AG10803 (cell line): ENCODE data around the gene DUSP5.

ENCODE experiments used
- DNase-seq: peaks from one replicate; pipeline ENCODE4 v3.0.0; 2010; ENCODE audit warnings: low read depth
- H3K4me3 ChIP-seq: 2 replicates; pipeline ENCODE4 v1.5.1; 2011; ENCODE audit warnings: mild to moderate bottlenecking, low read length, control low read depth
- TF ChIP-seq, protein P1 (sequence below): conservative IDR thresholded peaks from 2 replicates; pipeline ENCODE4 v1.5.1; 2011; ENCODE audit warnings: mild to moderate bottlenecking, low read length, control low read depth, inconsistent platforms

The DUSP5 gene

DNA sequence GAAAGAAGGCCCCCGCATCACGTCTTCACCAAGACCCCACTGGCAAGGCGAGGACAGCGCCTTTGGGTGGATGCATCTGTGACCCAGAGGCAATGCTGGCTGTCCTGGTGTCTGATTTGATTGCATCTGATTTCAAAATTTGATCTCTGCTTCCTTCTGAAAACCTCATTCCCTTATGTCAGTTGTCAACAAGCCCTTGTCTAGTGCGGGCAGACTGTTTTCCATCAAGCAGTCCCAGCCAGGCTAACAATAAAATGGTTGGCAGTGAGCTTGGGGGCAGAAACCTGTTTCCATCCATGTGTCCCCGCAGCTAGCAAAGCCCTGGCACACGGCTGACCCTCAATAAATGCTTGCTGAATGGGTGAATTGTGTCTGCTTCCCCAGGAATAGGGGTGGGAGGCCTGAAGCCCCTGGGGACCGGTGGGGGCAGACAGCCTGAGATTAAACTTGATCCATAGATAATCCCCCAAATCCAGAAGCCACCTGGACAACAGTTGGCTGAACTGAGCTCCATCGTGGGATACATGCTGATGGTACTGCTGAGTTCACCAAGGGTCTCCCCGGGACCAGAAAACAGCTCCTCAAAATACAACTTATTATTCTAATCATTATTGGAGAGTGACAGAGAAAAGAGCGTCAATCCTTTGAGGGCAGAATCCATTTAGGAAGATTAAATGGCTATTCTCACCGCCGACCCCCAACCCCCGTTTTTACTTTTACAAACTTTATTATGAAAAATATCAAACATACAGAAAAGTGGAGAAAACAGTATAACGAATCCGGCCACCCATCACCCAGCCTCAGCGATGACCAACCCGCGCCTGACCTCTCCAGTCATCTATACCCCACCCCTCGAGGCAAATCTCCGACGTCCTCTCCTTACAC is 912 bp upstream of the DUSP5 start:
- DNase-seq, result no peak
- TF ChIP-seq, protein P1, sequence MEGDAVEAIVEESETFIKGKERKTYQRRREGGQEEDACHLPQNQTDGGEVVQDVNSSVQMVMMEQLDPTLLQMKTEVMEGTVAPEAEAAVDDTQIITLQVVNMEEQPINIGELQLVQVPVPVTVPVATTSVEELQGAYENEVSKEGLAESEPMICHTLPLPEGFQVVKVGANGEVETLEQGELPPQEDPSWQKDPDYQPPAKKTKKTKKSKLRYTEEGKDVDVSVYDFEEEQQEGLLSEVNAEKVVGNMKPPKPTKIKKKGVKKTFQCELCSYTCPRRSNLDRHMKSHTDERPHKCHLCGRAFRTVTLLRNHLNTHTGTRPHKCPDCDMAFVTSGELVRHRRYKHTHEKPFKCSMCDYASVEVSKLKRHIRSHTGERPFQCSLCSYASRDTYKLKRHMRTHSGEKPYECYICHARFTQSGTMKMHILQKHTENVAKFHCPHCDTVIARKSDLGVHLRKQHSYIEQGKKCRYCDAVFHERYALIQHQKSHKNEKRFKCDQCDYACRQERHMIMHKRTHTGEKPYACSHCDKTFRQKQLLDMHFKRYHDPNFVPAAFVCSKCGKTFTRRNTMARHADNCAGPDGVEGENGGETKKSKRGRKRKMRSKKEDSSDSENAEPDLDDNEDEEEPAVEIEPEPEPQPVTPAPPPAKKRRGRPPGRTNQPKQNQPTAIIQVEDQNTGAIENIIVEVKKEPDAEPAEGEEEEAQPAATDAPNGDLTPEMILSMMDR, result no peak
- H3K4me3 ChIP-seq, result peak overlapping the region; percentile 79

DNA sequence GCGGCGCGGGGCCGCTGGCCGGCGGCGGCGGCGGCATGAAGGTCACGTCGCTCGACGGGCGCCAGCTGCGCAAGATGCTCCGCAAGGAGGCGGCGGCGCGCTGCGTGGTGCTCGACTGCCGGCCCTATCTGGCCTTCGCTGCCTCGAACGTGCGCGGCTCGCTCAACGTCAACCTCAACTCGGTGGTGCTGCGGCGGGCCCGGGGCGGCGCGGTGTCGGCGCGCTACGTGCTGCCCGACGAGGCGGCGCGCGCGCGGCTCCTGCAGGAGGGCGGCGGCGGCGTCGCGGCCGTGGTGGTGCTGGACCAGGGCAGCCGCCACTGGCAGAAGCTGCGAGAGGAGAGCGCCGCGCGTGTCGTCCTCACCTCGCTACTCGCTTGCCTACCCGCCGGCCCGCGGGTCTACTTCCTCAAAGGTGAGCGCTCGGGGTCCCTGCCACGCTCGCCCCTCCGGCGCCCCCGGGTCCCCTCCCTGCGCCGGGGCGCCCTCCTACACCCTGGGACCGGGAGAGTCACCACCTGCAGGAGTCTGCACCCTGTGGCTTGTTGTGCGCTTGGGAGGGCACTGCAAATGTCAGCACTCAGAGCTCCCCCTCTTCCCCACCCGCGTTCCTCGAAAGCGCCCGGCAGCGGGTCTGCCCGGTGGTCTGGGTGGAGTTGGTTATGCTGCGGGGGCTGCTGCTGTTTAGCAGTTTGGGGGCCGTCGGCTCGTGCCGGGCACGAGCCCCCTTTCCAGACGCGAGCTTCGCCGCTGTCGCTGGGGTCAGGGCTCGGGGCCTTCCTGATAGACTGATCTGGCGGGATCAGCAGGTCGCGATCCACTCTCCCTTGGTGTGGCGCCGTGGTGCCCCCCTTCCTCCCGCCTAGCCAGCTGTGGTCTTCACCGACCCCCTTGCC is 627 bp downstream of the DUSP5 start:
- peak overlapping the region; percentile 72 for H3K4me3 ChIP-seq
- TF ChIP-seq, protein P1, result no peak
- peak; percentile 70 for DNase-seq

DNA sequence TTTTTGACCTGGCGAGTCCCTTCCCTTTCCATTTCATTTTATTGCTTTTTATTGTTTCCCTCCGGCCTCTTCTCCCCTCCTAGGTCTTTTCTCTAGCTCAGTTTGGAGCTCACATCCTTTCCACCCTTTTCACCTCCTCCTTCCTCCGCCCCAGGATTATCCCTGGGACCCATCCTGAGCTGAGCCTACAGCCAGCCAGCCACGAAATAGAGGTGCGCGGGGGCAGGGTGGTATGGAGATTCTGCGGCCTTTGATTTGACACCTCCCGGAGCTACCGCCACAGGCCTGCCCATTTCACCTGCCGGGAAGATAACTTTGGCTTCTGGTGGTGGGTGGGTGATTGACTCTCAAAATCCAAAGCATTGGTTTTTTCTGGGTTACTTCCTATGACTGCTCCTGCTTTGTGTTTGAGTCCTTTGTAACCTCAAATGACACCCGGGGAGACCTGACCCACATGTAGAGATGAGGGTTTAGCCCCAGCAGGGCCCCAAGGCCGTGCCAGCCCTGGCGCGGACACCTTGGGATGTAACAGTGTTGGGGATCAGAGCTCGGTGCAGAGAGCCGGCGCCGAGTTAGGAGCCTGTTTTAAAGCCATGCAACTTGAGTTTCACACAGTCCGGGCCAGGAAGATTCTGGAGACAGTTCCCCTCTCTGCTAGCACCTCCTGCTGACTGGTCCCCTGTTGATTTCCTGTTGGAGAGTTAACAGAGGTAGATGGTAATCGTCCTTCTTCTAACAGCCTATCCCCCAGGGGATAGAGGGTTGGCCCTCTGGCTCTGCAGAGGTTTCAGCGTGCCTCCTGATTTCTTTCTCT is 1.5 kb downstream of the DUSP5 start:
- peak; percentile 72 for DNase-seq
- H3K4me3 ChIP-seq, result peak overlapping the region; percentile 72
- TF ChIP-seq, protein P1, result peak; percentile 62

DNA sequence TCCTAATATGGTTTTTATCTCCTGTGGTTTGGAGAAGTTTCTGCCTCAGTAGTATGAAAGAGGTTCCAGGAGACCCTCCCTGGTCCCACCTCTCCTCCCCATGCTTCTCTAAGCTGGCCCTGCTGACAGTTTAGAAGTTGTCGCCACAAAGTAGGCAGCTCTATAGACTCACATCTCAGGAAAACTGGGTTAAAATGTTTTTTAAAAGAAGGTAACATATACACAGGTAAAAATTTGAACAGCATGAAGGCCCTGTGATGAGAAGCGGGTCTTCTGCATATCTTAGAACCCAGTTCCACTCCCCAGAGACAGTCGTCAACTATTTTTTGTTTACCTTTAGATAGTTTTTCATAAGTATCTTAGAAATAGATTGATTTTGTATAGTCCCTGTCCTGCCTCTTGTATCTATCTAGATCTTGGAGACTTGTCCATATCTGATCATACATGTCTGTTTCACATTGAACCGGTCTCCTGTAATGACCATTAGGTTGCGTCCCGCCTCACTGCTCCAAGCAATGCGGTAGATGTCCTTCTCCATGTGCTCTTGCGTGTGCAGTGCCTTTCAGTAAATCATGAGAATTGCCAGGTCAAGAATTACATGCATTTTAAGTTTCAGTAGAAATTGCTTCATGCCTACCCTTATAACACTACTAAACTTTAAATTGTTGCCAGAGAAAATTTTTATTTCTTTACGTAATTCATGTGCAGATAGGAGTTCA is 2.2 kb downstream of the DUSP5 start:
- TF ChIP-seq, protein P1, result no peak
- peak overlapping the region; percentile 72 for H3K4me3 ChIP-seq
- peak; percentile 38 for DNase-seq

DNA sequence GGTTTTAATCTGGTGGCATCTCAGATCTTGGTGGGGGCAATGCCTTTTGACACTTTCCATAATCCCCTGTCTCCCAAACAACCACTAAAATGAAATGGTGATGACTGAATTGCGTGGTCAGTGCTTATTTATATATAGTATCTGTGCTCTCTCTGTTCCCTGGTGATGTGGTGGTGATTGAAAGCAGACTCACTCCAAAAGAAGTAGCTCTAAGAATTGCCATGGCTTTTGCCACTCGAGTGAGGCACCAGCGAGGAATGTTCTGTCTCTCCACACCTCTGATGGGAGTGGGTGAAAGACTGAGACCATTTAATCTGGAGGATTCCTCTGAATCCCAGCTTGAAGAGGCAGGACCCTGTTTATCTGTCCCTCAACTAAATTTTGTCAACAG is 2.8 kb downstream of the DUSP5 start:
- TF ChIP-seq, protein P1, result no peak
- DNase-seq, result peak; percentile 69
- H3K4me3 ChIP-seq, result peak overlapping the region; percentile 27
